Lung (tissue), 12 donors: Measurements from ENCODE around the gene FGD5. TPM values are rescaled to one million over a fixed set of nuclear protein-coding genes. Genes with fewer than 3 reads are reported as not detected.

Experiments
- ATAC-seq: fragments of 200-7000 bp; cut with Tn5 transposase; one replicate; pipeline ENCODE4 v1.9.1; 2020; ENCODE audit warnings: moderate number of reproducible peaks; ENCODE audit not compliant: insufficient read depth, low FRiP score
- DNase-seq, 3 donors: peaks; one replicate each; pipeline ENCODE4 v3.0.0-alpha.2; 2013 to 2017
- H3K27ac ChIP-seq, 2 donors: one replicate each; pipeline ENCODE4 v1.5.1; 2013; ENCODE audit warnings: mild to moderate bottlenecking in 2 of 2, moderate library complexity in 2 of 2, control low read depth in 1 of 2, inconsistent platforms in 1 of 2, low read depth in 1 of 2, low read length in 1 of 2
- H3K27me3 ChIP-seq, 3 donors: one replicate each; pipeline ENCODE4 v1.5.1; 2013; ENCODE audit warnings: low read length in 2 of 3; ENCODE audit not compliant: control insufficient read depth in 3 of 3, insufficient read depth in 3 of 3
- H3K36me3 ChIP-seq, 4 donors: one replicate each; pipeline ENCODE4 v1.5.1; 2013; ENCODE audit warnings: low read length in 4 of 4, mild to moderate bottlenecking in 1 of 4, moderate library complexity in 1 of 4; ENCODE audit not compliant: control insufficient read depth in 4 of 4, insufficient read depth in 4 of 4
- H3K4me1 ChIP-seq, 5 donors: one replicate each; pipeline ENCODE4 v1.5.1; 2013; ENCODE audit warnings: low read length in 5 of 5, mild to moderate bottlenecking in 2 of 5, moderate library complexity in 1 of 5; ENCODE audit not compliant: control insufficient read depth in 5 of 5, insufficient read depth in 5 of 5
- H3K4me3 ChIP-seq: one replicate; pipeline ENCODE4 v1.5.1; 2013; ENCODE audit warnings: mild to moderate bottlenecking, control low read depth, moderate library complexity
- H3K9ac ChIP-seq, 2 donors: one replicate each; pipeline ENCODE4 v1.5.1; 2013; ENCODE audit warnings: low read length in 2 of 2, control low read depth in 1 of 2; ENCODE audit not compliant: insufficient read depth in 1 of 2
- H3K9me3 ChIP-seq, 4 donors: one replicate each; pipeline ENCODE4 v1.5.1; 2013; ENCODE audit warnings: low read length in 3 of 4, mild to moderate bottlenecking in 1 of 4, moderate library complexity in 1 of 4; ENCODE audit not compliant: control insufficient read depth in 4 of 4, insufficient read depth in 3 of 4
- WGBS, 2 donors: extraction: QIAGEN DNeasy Blood & Tissue Kit; methylation state at CpG; one replicate each; pipeline ENCODE4 v1.1.7; 2013; 5-methylcytosine and 5-hydroxymethylcytosine counted together
- polyA plus RNA-seq, 2 donors: library from polyadenylated mRNA; stranded (reverse); fragments of 200-250 nt; gene quantifications; one replicate each; pipeline ENCODE4 v1.2.1, GENCODE V29; 2013
- total RNA-seq, 2 donors: library from RNA; depleted of rRNA in 1 of 2; stranded (reverse); fragments of >200 nt in 1 of 2; gene quantifications; one replicate each; pipeline ENCODE4 v1.2.1, GENCODE V29; 2014 to 2021
- TF ChIP-seq, protein P1 (sequence below): IDR thresholded peaks from 2 replicates; pipeline ENCODE4 v1.5.1; 2012; ENCODE audit warnings: mild to moderate bottlenecking; ENCODE audit errors: control extremely low read depth, extremely low read depth
- donor health status: control.
- donor health status: control.
- donor health status: Bipolar disorder and iron deficiency.
- donor health status: healthy.
- donor health status: DM: yes; HTN: yes; CAD: no.

The FGD5 gene
- total and polyA plus RNA-seq, 4 donors = 14.6 to 58.5 (median 32.2) TPM

DNA sequence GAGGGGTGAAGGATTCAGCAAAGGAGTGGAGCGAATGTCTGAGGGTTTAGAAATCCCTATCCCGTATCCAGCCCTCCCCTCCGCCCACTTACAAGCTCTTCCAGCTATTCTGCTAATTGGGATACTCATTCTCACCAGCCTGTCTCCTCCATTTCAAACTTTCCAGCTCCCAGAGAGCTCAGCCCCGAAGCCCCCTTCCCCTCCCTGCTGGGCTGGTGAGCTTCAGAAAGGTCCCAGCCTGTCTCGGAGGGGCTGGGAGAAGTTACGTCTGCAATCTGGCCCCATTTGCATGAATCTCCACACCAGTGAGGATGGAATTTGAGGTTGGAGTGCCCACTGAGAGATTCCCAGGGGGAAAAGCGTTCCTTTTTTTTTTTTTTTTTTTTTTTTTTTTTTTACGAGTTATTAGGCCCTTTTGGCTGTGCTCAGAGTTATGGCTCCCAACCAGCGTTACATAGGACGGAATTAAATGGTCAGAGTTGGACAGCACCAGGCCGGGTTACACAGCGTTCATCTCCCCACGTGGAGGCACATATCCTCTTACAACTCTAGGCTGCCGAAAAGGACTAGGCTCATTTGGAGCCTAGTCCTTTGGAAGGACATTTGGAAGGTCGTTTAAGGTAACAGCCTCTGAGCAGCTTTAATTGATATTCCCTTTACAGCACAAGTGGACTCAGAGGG lies 34.6 kb downstream of the FGD5 start:
- ATAC-seq = no peak
- no peak overlapping the region for H3K27ac ChIP-seq

DNA sequence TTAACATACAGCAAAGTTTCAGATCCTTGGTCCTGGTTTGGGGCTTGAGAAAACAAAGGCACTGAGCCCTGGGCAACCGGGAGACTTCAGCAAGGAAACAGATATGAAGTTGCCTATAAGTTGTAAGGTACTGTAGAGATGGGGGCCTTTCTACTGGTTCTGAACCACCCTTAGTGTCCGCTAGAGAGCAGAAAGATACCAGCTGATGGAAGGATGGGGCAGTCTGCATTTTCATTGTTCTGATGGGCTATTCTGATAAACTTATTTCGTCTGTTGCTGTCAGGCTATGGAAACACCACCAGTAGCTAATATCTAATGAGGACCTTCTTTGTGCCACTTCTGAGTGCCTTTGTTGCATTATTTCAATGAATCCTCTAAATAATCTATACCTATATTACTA lies 38.7 kb downstream of the FGD5 start:
- WGBS, 2 donors = 64 to 82% methylated on average over 3 of the region's 3 CpGs
- H3K36me3 ChIP-seq = no peaks in the 10 kb centered on the region
- H3K4me3 ChIP-seq = no peak overlapping the region
- H3K9me3 ChIP-seq = peaks cover 0 to 1% (median 0%) of the 10 kb centered on the region in 4 donors
- no peak overlapping the region for H3K9ac ChIP-seq
- no peak overlapping the region for H3K27ac ChIP-seq
- ATAC-seq (no peak), DNase-seq (no peak)
- TF ChIP-seq, protein P1, sequence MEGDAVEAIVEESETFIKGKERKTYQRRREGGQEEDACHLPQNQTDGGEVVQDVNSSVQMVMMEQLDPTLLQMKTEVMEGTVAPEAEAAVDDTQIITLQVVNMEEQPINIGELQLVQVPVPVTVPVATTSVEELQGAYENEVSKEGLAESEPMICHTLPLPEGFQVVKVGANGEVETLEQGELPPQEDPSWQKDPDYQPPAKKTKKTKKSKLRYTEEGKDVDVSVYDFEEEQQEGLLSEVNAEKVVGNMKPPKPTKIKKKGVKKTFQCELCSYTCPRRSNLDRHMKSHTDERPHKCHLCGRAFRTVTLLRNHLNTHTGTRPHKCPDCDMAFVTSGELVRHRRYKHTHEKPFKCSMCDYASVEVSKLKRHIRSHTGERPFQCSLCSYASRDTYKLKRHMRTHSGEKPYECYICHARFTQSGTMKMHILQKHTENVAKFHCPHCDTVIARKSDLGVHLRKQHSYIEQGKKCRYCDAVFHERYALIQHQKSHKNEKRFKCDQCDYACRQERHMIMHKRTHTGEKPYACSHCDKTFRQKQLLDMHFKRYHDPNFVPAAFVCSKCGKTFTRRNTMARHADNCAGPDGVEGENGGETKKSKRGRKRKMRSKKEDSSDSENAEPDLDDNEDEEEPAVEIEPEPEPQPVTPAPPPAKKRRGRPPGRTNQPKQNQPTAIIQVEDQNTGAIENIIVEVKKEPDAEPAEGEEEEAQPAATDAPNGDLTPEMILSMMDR = no peak
- no peaks in the 10 kb centered on the region for H3K27me3 ChIP-seq
- peaks cover 0 to 15% (median 9%) of the 10 kb centered on the region in 5 donors for H3K4me1 ChIP-seq

More for the DNA sequence above, 34.6 kb downstream of the FGD5 start:
- H3K9me3 ChIP-seq = peaks cover 0 to 1% (median 0%) of the 10 kb centered on the region in 4 donors
- peak in 1 of 3 donors; percentile 23 for DNase-seq
- no peak overlapping the region for H3K4me3 ChIP-seq
- no peaks in the 10 kb centered on the region for H3K36me3 ChIP-seq
- no peak overlapping the region for H3K9ac ChIP-seq
- 67 to 76% methylated on average over 15 of the region's 15 CpGs for WGBS, 2 donors
- peaks cover 0 to 9% (median 2%) of the 10 kb centered on the region in 5 donors for H3K4me1 ChIP-seq
- TF ChIP-seq, protein P1 = no peak
- no peaks in the 10 kb centered on the region for H3K27me3 ChIP-seq

DNA sequence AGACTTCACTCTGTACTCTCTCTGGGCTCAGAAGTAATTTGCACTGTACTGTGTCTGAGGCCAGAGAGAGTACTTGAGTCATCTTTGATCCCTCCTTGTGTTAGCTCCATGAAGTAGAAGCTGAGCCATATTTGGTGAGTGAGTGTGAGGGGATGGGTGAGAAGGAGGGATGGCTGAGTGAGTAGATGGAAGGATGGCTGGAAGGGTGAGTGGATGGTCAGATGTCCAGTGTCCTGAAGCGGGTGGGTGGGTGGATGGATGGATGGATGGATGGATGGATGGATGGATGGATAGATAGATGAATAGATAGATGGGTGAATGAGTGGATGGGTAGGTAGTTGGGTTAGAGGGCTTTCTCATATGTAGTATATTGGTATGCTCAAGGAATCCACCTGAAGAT lies 39.3 kb downstream of the FGD5 start:
- Histone ChIP-seq H3K27ac (no peak overlapping the region), H3K36me3 (no peaks in the 10 kb centered on the region), H3K9ac (no peak overlapping the region), H3K4me3 (no peak overlapping the region), H3K9me3 (peaks cover 0 to 1% (median 0%) of the 10 kb centered on the region in 4 donors), H3K27me3 (no peaks in the 10 kb centered on the region), H3K4me1 (peaks cover 0 to 16% (median 9%) of the 10 kb centered on the region in 5 donors)
- WGBS, 2 donors = 86 to 93% methylated on average over 1 of the region's 1 CpG
- ATAC-seq (no peak), DNase-seq (no peak)
- TF ChIP-seq, protein P1 = no peak
